ENCODE measurements around the gene TMEM179B.

TMEM179B gene

DNA sequence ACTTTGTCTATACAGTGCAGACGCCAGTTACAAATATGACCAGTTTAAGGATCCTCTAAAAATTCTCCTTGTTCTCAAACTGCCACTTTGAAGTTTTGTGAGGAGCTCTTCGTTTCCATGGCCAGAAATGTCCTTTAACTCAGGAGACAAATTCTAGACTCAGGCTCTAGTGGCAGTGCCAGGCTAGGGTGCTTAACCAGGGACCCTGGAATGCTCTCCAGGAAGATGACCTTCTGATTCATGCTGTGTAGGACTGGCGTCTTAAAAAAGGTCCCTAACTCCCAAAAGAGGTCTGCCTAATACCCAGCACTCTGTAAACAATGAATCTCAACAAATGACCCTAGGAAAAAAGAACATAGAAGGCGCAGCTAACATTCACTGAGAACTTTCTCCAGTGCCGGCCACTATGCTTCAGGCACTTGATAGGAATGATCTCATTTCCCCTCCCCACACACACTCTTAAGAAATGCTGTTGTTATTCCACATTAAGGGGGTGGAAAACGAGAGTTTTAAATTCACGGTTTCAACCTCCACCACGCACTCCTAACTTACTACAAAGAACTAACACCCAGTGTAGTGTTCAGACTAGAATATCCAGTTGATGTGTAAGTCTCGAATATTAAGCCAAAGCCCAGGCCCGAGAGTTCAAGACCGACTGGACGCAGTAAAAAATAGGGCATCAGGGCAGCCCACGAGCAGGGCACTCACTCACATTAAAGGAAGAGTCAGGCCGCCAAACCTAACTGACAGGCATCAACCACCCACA lies 17.3 kb downstream of the TMEM179B start:
- Histone ChIP-seq H3K4me3 (ENCODE audit: low read length) (peak overlapping the region; percentile 83), H4K8ac (ENCODE audit: low read depth, low read length) (no peak overlapping the region), H3K4ac (ENCODE audit: low read depth, low read length) (no peak overlapping the region), H3K4me2 (ENCODE audit: low read length) (peak overlapping the region; percentile 48), H3K23ac (ENCODE audit: low read length) (no peak overlapping the region), H3K27ac (ENCODE audit: low read depth, low read length) (peak overlapping the region; percentile 31), H3K56ac (ENCODE audit: low read length) (peak overlapping the region; percentile 83), H3K27me3 (ENCODE audit: insufficient read depth, low read length, poor library complexity) (no peaks in the 10 kb centered on the region), H4K5ac (ENCODE audit: low read length) (no peak overlapping the region), H2BK15ac (replicated peaks; ENCODE audit: low read depth) (no peak overlapping the region), H3K79me1 (ENCODE audit: low read length) (peaks cover 12% of the 10 kb centered on the region), H3K18ac (ENCODE audit: low read length) (no peak overlapping the region), H3K9ac (ENCODE audit: low read length) (peak overlapping the region; percentile 90), H2BK5ac (ENCODE audit: low read length) (no peak overlapping the region), H2BK120ac (ENCODE audit: low read depth, low read length) (no peak overlapping the region), H3K36me3 (ENCODE audit: control insufficient read depth, insufficient read depth, low read length) (peaks cover 15% of the 10 kb centered on the region), H2AK5ac (ENCODE audit: low read length) (no peak overlapping the region), H3K4me1 (ENCODE audit: control insufficient read depth, low read depth, low read length) (peaks cover 9% of the 10 kb centered on the region), H3K79me2 (ENCODE audit: control insufficient read depth, insufficient read depth, low read length) (peaks cover 18% of the 10 kb centered on the region)
- WGBS (ENCODE audit: extremely low coverage, insufficient coverage, low lambda C conversion rate) = no CpG with 5 or more reads among the region's 14 CpGs
- peak; percentile 41 for DNase-seq

DNA sequence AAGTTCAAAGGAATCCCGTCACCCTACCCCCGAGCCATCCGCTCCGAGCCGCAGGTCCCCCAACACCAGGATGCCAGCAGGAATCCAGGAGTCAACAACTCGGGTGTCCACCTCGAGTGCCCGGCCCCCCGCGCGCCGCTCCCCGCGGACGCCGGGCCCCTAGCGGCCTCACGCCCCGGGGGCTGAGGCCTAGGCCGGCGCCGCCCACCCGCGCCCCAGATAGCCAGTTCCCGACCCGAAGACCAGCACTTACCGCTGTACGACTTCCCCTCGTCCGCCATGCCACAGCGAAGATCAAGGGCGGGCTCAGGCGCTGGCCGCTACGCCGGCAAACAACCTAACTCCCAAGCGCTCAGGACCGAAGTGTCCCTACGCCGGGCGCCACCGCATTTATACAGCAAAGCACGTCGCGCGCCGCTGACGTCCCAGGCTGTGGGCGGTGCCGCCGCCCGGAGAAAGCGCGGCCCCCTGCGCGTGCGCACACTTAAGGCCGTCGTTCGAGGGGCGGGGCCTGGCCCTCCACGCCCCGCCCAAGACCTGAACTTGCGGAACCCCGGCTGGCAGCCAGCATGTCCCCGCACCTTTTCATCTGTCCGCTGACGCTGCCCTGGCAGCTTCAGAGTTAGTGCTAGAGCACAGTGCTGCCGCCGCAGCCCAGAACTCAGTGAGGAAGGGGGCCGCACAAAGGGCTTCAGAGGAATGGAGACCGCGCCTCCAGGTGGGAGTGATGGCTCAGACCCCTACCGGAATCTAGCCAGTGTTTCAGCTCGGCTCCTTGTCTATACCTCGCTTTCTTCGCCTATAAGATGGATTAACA lies 18.1 kb downstream of the TMEM179B start, which contains the start of gene NXF1:
Gene NXF1, minus strand, starts transcription at position 365 of the 817 bp plus-strand sequence. Its CDS starts 84 bp downstream, at position 281.
- Histone ChIP-seq H3K9ac (ENCODE audit: low read length) (peak within 1 kb of the TSS; percentile 90), H4K5ac (ENCODE audit: low read length) (no peak within 1 kb of the TSS), H3K4me1 (ENCODE audit: control insufficient read depth, low read depth, low read length) (peaks cover 9% of the 10 kb centered on the region), H3K56ac (ENCODE audit: low read length) (peak within 1 kb of the TSS; percentile 94), H3K79me1 (ENCODE audit: low read length) (peaks cover 12% of the 10 kb centered on the region), H3K4me3 (ENCODE audit: low read length) (peak within 1 kb of the TSS; percentile 83), H3K23ac (ENCODE audit: low read length) (no peak within 1 kb of the TSS), H3K79me2 (ENCODE audit: control insufficient read depth, insufficient read depth, low read length) (peaks cover 18% of the 10 kb centered on the region), H3K18ac (ENCODE audit: low read length) (no peak within 1 kb of the TSS), H3K4me2 (ENCODE audit: low read length) (peak within 1 kb of the TSS; percentile 77), H2BK15ac (replicated peaks; ENCODE audit: low read depth) (no peak within 1 kb of the TSS), H2AK5ac (ENCODE audit: low read length) (no peak within 1 kb of the TSS), H2BK5ac (ENCODE audit: low read length) (no peak within 1 kb of the TSS), H4K8ac (ENCODE audit: low read depth, low read length) (no peak within 1 kb of the TSS), H3K27ac (ENCODE audit: low read depth, low read length) (peak within 1 kb of the TSS; percentile 88), H3K27me3 (ENCODE audit: insufficient read depth, low read length, poor library complexity) (no peaks in the 10 kb centered on the region), H2BK120ac (ENCODE audit: low read depth, low read length) (no peak within 1 kb of the TSS), H3K4ac (ENCODE audit: low read depth, low read length) (no peak within 1 kb of the TSS), H3K36me3 (ENCODE audit: control insufficient read depth, insufficient read depth, low read length) (peaks cover 9% of the 10 kb centered on the region)
- peak; percentile 96 for DNase-seq
- no CpG with 5 or more reads among the region's 77 CpGs for whole genome bisulfite sequencing (ENCODE audit: extremely low coverage, insufficient coverage, low lambda C conversion rate)

DNA sequence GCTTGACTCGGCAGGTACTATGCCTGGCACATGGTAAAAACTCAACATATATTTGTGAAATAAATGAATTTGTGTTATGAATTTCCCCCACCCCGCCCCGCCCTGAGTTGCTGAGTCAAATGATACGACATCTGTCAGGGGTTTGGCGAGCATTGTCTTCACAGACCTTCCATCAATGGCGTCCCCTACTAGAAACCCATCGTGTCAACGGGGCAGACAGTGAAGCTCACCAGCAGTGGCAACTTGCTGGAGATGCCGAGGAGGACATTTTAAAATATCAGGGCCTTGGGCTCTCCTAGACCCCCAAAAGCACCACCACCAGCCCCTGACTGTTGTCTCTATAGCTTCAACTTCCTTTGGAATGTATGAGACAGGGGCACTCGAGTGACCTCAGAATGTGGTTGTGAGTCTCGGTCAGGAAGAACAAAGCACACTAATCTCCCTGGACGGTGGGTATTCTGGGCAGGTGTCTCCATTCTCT lies 18.8 kb downstream of the TMEM179B start:
- Histone ChIP-seq H2BK120ac (ENCODE audit: low read depth, low read length) (no peak overlapping the region), H3K36me3 (ENCODE audit: control insufficient read depth, insufficient read depth, low read length) (peaks cover 8% of the 10 kb centered on the region), H2BK15ac (replicated peaks; ENCODE audit: low read depth) (no peak overlapping the region), H3K79me2 (ENCODE audit: control insufficient read depth, insufficient read depth, low read length) (peaks cover 18% of the 10 kb centered on the region), H3K18ac (ENCODE audit: low read length) (no peak overlapping the region), H3K4me3 (ENCODE audit: low read length) (peak overlapping the region; percentile 71), H2AK5ac (ENCODE audit: low read length) (no peak overlapping the region), H2BK5ac (ENCODE audit: low read length) (no peak overlapping the region), H3K23ac (ENCODE audit: low read length) (no peak overlapping the region), H3K4ac (ENCODE audit: low read depth, low read length) (no peak overlapping the region), H3K4me1 (ENCODE audit: control insufficient read depth, low read depth, low read length) (peaks cover 9% of the 10 kb centered on the region), H3K56ac (ENCODE audit: low read length) (peak overlapping the region; percentile 94), H4K5ac (ENCODE audit: low read length) (no peak overlapping the region), H4K8ac (ENCODE audit: low read depth, low read length) (no peak overlapping the region), H3K79me1 (ENCODE audit: low read length) (peaks cover 12% of the 10 kb centered on the region), H3K4me2 (ENCODE audit: low read length) (peak overlapping the region; percentile 77), H3K27me3 (ENCODE audit: insufficient read depth, low read length, poor library complexity) (no peaks in the 10 kb centered on the region), H3K27ac (ENCODE audit: low read depth, low read length) (peak overlapping the region; percentile 88), H3K9ac (ENCODE audit: low read length) (peak overlapping the region; percentile 89)
- WGBS (ENCODE audit: extremely low coverage, insufficient coverage, low lambda C conversion rate) = no CpG with 5 or more reads among the region's 12 CpGs
- DNase-seq = peak; percentile 57

DNA sequence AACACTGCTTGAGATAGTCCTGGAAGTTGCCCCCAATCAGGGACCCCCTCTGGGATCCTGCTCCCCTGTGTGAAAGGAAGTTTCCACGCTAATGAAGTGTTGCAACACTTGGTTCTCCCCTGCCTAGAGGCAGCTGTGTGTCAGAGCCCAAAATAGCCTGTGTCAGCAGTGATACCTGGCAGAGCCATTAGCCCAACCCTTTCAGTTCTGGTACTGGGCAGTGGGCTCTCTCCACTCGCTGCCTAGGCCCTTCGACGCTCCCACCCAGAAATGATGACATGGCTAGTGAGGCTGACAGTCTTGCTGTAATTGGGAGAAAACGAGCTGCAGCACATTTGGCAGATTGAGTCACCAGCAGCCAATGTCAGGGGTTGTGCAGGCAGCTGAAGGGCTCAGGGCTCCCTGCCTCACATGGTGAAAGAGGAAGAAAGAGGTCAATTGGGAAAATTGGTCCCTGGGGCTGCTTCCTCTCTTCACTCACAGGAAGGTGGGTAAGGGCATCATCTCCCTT lies 19.5 kb downstream of the TMEM179B start:
- peaks cover 12% of the 10 kb centered on the region for H3K79me1 ChIP-seq (ENCODE audit: low read length)
- H3K56ac ChIP-seq (ENCODE audit: low read length) = no peak overlapping the region
- no peak overlapping the region for H3K23ac ChIP-seq (ENCODE audit: low read length)
- H3K27ac ChIP-seq (ENCODE audit: low read depth, low read length) = no peak overlapping the region
- H3K4me1 ChIP-seq (ENCODE audit: control insufficient read depth, low read depth, low read length) = peaks cover 9% of the 10 kb centered on the region
- H4K5ac ChIP-seq (ENCODE audit: low read length) = no peak overlapping the region
- H3K18ac ChIP-seq (ENCODE audit: low read length) = no peak overlapping the region
- H3K4me3 ChIP-seq (ENCODE audit: low read length) = no peak overlapping the region
- no peaks in the 10 kb centered on the region for H3K27me3 ChIP-seq (ENCODE audit: insufficient read depth, low read length, poor library complexity)
- peaks cover 2% of the 10 kb centered on the region for H3K36me3 ChIP-seq (ENCODE audit: control insufficient read depth, insufficient read depth, low read length)
- peaks cover 18% of the 10 kb centered on the region for H3K79me2 ChIP-seq (ENCODE audit: control insufficient read depth, insufficient read depth, low read length)
- no peak overlapping the region for H2AK5ac ChIP-seq (ENCODE audit: low read length)
- DNase-seq = peak; percentile 67
- H3K4ac ChIP-seq (ENCODE audit: low read depth, low read length) = no peak overlapping the region
- H2BK5ac ChIP-seq (ENCODE audit: low read length) = no peak overlapping the region
- no peak overlapping the region for H2BK15ac ChIP-seq (replicated peaks; ENCODE audit: low read depth)
- no CpG with 5 or more reads among the region's 5 CpGs for WGBS (ENCODE audit: extremely low coverage, insufficient coverage, low lambda C conversion rate)
- no peak overlapping the region for H2BK120ac ChIP-seq (ENCODE audit: low read depth, low read length)
- H3K9ac ChIP-seq (ENCODE audit: low read length) = no peak overlapping the region
- no peak overlapping the region for H4K8ac ChIP-seq (ENCODE audit: low read depth, low read length)
- H3K4me2 ChIP-seq (ENCODE audit: low read length) = no peak overlapping the region

DNA sequence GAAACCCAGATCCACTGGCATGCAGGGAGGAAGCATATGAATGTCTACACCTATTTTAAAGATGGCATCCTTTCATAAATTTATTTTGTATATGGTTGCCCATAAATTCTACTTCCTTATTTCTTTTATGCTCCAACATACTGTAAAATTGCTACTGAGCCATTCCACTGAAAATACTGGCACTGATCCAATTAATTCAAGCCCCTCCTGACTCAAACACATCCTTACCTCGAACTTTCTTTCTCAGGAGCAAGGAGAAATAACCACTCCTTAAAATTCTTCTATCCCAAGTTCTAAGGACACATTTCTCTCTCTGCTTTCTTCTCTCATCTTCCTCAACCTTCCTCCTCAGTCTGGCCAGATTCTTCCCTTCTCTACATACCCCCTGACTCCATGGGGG lies 23.5 kb downstream of the TMEM179B start:
- H3K79me2 ChIP-seq (ENCODE audit: control insufficient read depth, insufficient read depth, low read length) = no peaks in the 10 kb centered on the region
- no peak overlapping the region for H2BK5ac ChIP-seq (ENCODE audit: low read length)
- H2BK15ac ChIP-seq (replicated peaks; ENCODE audit: low read depth) = no peak overlapping the region
- no peak overlapping the region for H3K18ac ChIP-seq (ENCODE audit: low read length)
- H2BK120ac ChIP-seq (ENCODE audit: low read depth, low read length) = no peak overlapping the region
- no peak overlapping the region for H4K5ac ChIP-seq (ENCODE audit: low read length)
- no peak overlapping the region for H3K27ac ChIP-seq (ENCODE audit: low read depth, low read length)
- H4K8ac ChIP-seq (ENCODE audit: low read depth, low read length) = no peak overlapping the region
- H3K4me3 ChIP-seq (ENCODE audit: low read length) = no peak overlapping the region
- H3K4ac ChIP-seq (ENCODE audit: low read depth, low read length) = no peak overlapping the region
- no peaks in the 10 kb centered on the region for H3K27me3 ChIP-seq (ENCODE audit: insufficient read depth, low read length, poor library complexity)
- no peak overlapping the region for H3K56ac ChIP-seq (ENCODE audit: low read length)
- H3K4me1 ChIP-seq (ENCODE audit: control insufficient read depth, low read depth, low read length) = peaks cover 6% of the 10 kb centered on the region
- no peaks in the 10 kb centered on the region for H3K36me3 ChIP-seq (ENCODE audit: control insufficient read depth, insufficient read depth, low read length)
- no peak overlapping the region for H2AK5ac ChIP-seq (ENCODE audit: low read length)
- no peak overlapping the region for H3K4me2 ChIP-seq (ENCODE audit: low read length)
- no peak for DNase-seq
- H3K23ac ChIP-seq (ENCODE audit: low read length) = no peak overlapping the region
- WGBS (ENCODE audit: extremely low coverage, insufficient coverage, low lambda C conversion rate) = no CpG with 5 or more reads among the region's 1 CpG
- no peaks in the 10 kb centered on the region for H3K79me1 ChIP-seq (ENCODE audit: low read length)
- H3K9ac ChIP-seq (ENCODE audit: low read length) = no peak overlapping the region

Data from mesendoderm (in vitro differentiated cells).